NOMO-1 treated with dmso at 0.1 percent for 144 hours (cell line): ENCODE data around the gene CA4.

ENCODE experiments used
- DNase-seq: peaks from one replicate; lab custom pipeline; 2025; ENCODE audit not compliant: unreplicated experiment; lab: John Stamatoyannopoulos, UW

The CA4 gene

DNA sequence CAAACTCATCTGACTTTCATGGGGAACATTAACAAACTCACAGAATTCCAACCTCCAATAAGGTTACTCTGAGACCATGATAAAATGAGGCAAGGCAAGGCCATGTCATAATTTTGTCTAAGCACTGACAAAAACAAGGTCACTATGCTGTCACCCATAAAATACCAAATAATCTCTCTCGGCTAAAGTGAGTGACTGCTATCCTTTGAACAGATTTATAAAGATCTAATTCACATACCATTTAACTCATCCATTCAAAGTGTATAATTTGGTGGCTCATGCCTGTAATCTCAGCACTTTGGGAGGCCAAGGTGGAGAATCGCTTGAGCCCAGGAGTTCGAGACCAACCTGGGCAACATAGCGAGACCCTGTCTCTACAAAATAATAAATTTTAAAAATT, 20.6 kb upstream of the CA4 start:
- no peak for DNase-seq

- DNase-seq = no peak
These were observed 19.3 kb upstream of the CA4 start for GRCh38 chr17:60130466-60130865.

DNA sequence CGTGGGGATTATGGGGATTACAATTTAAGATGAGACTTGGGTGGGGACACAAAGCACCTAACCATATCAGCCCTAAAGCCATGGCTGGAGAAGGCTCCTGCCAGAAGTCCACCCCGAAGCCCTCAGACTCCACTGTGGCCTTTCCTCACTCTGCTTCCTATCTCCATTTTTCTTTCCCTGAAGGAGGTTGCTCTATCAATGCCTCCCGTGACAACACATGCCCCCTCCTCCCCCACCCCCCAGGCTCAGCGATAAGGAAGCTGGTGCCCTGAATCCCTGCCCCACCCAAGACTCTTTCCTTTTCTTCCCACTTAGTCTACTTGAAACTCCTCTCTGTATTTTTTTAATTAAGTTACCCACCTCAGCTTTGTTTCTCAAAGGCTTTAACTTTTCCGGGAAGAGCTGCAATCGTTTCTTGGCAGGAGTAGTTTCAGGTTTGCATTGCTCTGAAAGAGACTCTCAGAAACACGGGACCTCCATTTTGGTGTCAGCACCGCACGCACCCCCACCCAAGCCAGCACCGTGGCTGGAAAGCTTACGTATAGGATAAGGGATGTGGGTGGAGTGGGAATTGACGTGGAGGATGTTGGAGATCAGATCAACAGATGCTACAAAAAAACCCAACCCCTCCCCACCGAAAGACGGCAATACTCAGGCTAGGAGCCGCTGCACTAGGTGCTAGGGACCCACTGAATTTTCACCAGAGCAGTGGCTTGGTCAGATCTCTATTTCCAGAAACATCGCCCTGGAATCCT, 15.2 kb upstream of the CA4 start:
- no peak for DNase-seq

GRCh38 chr17:60135151-60135950, 14.4 kb upstream of the CA4 start:
- DNase-seq = peak; percentile 87

DNA sequence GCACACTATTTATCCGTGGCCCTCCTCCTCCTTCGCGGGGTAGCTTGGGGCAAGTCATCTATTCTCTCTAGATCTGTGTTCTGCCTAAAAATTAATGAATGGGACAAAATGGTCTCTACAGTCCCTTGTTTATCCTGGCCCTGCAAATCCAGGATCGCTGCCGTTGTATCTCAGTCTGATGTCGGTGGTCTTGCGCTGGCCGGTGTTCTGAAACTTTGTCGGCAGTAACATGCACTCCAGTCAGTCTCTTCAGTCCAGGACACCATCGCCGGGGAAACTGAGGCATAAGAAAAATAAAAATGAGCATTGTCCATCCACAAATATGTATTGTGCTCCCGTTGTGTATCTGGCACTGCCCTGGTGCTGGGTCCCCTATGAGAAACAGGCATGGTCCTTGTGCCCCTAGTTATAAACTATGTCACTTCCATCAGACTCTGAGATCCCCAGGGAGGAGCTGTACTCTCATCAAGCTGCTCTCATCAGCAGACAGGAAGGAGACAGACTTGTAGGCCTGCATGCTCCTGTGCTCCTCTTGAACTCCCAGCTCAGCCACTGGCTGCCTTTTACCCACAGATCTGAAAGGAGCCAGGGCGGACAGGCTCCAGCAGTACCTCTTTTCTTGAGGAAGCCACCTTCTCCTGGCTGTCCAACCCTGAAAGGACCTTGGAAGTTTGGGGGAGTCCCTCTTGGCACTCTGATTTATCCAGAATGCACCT, 13.7 kb upstream of the CA4 start:
- no peak for DNase-seq

DNA sequence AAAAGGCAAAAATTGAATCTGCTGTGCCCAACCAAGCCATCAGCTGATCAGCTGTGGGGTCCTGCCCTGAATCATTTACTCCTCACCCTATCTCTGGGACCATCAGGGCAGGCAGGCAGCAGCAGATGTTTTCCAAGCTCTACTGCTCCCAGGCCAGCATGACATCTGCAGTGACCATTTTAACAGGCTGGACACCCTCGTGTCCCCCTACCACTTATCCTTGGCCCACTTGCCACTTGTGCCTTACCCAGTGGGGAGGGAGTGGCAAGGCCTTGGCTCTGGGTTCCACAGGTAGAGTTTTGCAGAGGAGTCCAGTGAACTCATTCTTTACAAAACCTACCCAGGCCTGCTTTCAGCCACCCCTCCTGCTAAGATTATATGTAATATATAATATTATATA, 12.0 kb upstream of the CA4 start:
- DNase-seq = no peak

GRCh38 chr17:60138769-60139437, 10.9 kb upstream of the CA4 start:
- no peak for DNase-seq

DNA sequence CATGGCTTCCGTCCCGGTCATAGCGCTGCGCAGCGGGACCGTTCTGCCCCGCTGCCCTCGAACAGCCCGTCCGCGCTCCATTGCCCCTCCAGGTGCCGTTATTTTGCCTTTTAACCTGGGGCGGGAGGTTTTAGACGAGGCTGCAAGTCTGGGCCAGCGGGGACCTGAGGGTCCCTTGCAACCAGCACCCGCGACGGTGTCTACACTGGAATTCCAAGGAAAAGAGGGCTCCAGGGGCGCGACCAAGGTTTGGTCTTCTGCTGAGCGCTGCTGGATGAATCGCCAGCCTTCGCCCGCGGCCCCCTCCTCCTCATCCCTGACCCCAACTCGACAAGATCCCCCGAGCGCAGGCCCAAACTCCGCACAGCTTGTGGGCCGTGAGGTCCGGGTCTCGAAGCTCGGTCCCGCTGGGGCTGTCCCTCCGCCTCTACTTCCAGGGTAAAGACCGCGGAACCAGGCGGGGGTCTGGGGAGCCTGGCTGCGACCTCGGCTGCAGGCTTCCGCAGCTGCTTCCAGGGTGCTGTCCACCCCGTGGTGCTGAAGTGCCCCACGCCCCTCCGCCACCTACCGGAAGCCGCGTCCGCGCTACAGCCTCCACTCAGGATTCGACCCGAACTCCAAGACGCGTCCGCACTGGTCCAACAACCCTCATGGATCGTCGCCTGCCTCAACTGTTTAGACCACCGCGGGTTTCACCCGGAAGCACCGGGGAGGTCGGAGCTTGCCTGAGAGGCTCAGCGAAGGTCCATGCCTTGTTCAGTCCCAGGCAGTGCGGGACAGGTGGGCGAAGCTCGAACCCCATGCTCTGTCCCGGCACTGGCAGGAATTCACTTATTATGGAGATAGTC, 10.1 kb upstream of the CA4 start:
- DNase-seq = no peak

- no peak for DNase-seq
These were observed 8.4 kb upstream of the CA4 start for GRCh38 chr17:60141111-60142018.

DNA sequence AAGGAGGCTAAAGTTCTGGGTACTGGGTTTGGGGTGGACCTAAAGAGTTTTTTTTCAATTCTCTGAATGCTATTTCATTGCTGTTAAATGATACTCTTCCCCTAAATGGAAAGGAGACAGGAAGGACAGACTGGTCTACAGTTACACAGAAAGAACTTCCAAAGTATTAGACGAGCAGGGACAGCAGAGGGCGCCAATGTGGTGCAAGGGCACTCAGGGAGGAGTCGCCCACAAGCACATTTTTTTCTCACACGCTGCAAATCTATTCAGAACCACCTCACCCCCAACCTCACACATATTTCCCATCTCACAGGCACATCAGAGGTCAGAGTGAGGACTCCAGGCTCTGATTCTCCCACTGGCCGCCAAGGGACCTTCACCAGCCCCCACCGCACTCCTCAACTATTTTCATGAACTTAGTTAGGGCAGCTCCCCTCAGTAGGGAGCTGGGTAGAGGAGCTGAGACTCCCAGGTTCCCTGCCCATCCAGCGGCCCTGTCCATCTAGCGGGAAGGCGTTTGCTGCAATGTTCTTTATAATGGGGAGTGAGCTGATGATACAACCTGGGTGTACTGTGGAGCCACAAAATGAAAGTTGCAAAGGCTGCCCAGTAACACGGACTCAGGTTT, 6.8 kb upstream of the CA4 start:
- peak; percentile 65 for DNase-seq

DNA sequence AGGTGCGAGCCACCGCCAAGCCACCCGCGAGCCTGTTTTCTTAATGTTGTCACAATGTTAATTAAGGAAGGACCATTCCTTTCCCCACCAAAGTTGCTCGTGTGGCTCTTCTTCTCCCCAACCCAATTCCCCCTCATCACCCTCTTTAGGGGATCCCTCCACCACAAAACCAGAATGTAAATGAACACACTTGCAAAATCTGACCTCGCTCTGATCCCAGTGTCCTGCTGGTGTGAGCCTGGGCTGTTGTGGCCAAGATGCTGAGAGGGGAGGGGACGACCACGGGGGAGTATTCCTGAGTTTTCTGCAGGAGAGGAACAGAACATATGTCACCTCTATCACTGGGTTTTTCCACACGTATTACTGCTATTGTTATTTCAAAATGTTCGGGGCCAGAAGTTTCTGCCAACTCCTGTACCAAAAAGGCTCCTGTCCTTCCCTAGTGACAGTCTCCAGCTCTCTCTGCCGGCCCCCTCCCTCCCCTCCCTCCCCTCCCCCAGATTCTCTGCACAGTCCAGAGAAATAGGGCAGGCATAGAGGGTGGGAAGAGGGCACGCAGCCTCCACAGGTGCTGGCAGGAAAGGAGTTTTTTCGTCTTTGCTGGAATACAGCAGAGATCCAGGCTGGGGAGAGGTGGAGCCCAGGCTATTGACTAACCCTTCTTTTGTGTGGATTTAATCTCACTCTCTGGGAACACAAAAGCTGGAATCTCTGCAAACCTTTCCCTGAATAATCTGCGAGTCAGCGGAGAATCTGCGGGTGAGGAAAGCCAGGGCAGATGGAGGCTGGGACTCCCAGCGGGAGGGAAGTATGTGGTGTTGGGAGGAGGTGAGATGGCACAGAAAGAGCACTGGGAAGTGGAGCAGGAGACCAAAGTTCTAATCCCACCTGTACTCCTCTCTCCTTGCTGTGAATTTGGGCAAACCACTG, 4.5 kb upstream of the CA4 start:
- no peak for DNase-seq

DNA sequence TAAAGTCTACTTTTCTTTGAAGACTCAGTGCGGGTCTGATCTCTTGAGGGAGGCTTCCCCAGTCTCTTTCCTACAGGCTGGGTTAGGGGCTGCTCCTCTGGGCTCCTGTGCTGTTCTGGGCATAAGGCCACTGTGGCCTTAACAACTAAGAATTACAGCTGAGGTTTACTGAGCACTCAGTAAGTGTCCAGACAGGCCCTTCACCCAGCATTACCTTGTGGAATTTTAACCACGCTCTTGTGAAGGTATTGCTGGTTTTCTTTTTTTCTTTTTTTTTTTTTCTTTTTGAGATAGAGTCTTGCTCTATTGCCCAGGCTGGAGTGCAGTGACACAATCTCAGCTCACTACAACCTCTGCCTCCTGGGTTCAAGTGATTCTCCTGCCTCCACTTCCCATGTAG, 3.6 kb upstream of the CA4 start:
- no peak for DNase-seq

DNA sequence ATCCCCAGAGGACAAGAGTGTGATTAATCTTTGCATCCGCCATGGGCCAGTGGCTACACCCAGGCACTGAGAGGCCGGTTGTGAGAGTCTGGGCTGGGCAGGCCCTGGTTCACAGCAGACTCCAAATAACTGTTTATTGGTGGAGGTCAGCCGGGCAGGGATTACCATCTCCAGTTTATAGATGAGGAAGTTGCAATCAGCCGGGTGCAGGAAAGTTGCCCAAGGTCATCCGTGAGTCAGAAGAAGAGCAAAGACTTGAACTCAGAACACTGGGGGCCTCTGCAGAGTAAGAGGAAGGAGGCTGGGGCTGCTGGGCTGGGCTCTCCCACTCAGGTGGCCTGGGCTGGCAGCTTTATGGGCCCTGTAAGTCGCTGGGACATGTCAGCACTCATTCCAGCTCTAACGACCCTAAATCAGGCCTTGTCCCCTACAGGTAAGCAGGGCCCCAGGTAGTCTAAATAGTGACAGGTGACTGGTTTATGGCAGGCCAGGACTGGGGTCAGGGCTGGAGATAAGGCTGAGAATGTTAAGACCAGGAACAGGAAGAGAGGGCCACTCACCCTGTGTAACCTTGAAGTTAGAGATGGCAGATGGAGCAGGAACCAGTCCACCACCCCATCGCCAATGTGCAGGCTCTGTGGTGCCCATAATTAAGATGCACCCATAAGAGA, 2.1 kb upstream of the CA4 start:
- DNase-seq = no peak

DNA sequence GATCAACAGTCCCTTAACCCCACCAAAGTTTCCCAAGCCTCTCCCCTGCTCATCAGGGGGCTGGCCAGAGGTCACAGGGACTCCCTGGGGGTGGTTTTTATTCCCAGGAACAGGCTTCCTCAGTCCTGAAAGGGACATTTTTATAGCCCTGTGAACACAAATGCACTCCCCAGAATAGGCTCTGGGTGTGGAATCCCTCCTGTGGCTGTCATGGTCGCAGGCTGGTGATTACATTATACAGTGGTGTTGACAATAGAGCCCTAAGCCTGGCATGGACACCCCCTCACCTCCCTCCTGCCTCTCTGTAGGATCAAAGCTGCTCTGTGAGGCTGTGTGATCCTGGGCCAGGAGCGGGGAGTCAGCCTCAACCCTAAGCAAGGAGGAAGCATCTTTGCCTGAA, 1.4 kb upstream of the CA4 start:
- no peak for DNase-seq

GRCh38 chr17:60151355-60151754, 1.6 kb downstream of the CA4 start:
- no peak for DNase-seq

DNA sequence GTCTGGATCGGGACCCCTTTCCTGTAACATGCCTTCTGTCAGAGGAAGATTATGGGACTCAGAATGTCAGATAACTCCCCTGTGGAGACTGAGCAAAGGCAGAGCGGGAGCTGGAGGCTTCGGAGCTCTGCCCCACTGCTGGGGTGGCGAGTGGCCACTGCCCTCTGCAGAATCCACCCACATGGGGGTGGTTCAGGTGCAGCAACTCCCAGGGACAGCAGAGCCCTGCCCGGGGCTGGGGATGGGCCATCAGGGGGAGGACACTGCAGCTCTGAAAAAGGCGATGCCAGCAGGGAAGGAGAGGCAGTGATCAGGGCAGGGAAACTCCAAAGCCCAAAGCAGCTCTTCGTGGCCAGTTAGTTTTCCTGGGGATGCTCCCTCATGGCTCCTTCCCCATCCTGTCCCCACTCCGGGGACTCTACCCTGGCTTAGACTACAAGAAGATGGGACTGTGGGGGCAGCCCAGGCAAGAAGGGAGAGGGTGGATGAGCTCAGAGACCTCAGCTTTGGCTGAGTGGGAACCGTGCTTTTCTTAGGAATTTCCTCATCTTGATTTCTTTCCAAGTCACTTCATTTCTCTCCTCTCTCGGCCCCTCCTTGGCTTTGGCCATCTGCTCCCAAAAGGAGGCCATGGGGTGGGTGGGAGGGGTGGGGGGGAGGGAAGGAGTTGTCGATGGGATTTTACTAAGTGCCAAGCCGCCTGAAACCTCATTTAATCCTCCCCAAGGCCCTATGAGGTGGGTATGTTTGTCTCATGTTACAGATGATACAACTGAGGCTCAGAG, 4.0 kb downstream of the CA4 start:
- no peak for DNase-seq
